ENCODE measurements around the gene AATF.

Gene AATF

GRCh38 chr17:37086948-37087347 is 138.2 kb downstream of the AATF start:
- no peak for DNase-seq

DNA sequence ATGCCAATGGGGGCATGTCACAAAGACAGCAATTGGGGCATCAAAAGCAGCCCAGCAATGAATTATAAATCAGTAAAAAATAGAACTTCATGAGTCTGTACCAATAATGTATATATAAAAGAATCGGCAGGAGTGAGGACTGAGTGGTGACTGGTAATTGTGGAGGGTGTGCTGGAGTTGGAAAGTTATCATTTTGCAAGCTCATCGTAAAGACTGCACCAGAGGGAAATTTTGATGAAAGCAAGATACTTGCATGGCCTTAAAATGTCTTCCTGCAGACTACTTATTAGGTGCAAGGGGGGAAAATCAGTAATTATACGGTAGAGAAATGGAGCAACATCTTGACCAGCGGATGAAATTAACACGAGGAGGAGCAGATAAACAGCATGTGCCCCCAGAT is 138.9 kb downstream of the AATF start:
- no peak for DNase-seq

- no peak for DNase-seq
Measured at GRCh38 chr17:37088459-37088858, 139.7 kb downstream of the AATF start.

DNA sequence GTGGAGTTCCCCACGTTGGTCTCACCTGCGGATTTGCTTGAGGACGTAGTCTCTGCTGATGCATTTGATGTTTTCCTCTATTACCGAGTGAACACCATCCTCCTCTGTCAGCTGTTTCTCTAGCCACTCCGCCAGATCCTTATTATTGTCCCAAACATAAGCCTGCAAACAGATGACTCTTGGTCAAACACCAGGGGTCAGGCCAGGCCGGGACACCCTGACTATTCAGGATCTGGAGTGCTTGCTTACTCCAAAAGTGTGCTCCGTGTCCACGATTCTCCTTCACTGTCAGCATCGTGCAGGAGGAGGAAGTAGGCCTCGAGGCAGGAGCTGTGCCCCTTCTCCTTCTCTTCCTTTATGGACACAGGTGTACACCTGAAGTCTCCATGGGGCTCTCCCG is 140.2 kb downstream of the AATF start:
- no peak for DNase-seq

GRCh38 chr17:37089956-37090355 is 141.2 kb downstream of the AATF start:
- DNase-seq = no peak

DNA sequence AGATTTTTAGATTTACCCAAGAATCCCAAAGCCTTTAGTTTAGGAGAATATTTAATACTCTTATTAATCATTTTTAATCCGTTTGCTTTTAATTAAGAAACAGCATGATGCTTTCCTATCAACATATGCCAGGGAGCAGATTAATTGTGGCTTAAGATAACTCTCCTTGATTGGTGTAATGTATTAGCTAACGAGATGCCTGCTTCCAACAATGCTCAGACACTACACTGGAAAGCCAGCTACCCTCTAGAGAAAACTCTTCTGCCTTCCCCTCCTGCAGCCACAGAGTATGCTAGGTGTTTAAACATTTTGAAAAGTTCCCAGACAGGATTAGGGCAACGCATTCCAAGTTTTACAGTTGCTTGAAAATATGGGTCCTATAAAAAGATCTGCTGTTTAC is 142.2 kb downstream of the AATF start:
- DNase-seq = no peak

- no peak for DNase-seq
Measured at GRCh38 chr17:37092071-37092470, 143.3 kb downstream of the AATF start.

DNA sequence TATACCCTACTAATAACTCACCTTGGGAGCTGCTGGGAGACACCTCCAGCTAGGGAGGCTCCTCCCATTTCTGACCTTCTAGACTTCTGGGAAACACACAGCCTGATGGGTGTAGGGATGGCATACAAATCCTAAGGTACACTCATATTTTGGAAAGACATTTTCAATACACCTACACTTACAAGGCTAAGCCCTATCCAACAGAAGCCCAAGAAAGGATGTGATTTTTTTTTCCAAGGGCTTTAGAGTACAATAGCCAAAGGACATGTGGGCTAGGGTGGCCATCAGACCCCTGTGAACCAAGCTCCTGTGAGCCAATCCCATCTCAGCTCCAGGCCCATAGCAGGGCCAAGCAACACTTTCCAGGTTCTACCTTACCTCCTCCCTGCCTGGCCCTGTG is 143.9 kb downstream of the AATF start:
- DNase-seq = no peak

GRCh38 chr17:37094391-37094790 is 145.6 kb downstream of the AATF start:
- no peak for DNase-seq

GRCh38 chr17:37096071-37096470 is 147.3 kb downstream of the AATF start:
- DNase-seq = no peak

DNA sequence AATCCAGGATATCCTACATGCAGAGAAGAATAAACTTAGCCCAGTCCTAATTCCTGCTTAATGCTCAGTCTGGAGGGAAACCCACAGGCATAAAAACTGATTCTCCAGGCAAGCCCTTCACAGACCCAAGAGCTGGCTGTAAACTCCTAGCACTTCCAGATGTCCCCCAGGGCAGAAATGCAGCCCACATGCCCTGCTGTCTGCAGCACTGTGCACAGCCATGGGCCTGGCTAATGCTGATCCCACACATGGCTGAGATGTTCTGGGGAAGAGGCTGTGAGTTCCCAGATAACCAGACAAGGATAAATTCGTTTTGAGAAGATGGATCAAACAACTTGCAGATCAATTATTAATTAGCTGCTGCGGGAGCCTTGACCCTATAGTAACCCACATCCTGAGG is 148.4 kb downstream of the AATF start:
- DNase-seq = no peak

- DNase-seq = no peak
Measured at GRCh38 chr17:37098152-37098551, 149.4 kb downstream of the AATF start.

- DNase-seq = no peak
Measured at GRCh38 chr17:37098910-37099664, 150.3 kb downstream of the AATF start.

DNA sequence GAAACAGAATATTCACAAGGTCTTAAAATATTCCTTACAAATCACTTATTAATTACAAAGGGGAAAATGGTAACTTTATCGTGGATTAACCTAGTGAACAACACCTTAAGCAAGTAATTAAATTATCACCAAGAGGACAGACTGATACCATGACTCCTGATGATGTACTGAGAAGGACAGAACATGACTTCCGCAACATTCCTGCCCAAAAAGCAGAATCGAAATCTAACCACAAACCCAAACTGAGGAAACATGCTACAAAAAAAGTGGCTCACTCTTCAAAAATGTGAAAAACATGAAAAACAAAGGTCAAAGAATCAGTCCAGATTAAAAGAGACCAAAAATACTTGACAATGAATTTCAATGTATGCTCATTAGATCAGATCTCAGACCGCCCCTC is 151.5 kb downstream of the AATF start:
- no peak for DNase-seq

GRCh38 chr17:37101306-37101705 is 152.6 kb downstream of the AATF start:
- DNase-seq = no peak

- no peak for DNase-seq
Measured at GRCh38 chr17:37103231-37103630, 154.5 kb downstream of the AATF start.

DNA sequence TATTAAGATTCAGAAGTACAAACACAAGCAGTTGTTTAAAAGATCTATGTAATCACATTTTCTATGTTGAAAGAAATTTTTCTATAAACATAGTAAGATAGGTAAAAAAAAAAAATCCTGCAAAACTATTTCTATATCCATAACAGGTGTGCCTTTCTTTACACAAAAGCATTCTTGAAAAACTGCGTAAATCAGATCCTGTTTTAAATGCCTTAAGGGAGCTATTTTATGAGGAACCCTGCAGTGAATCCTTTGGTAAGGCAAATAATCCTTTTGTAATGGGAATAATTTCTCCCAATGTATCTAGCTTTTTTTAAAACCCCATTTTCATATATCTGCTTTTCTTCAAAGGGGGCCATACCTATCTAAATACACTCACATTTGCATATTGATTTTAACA is 157.3 kb downstream of the AATF start:
- no peak for DNase-seq

Measured in RPMI8226 (cell line).